NCI-H82 treated with DMSO at 0.1 percent for 48 hours (cell line): ENCODE measurements around the gene ANKRD65.

Experiments
- DNase-seq: peaks from one replicate; lab custom pipeline; 2025; ENCODE audit not compliant: unreplicated experiment; lab: John Stamatoyannopoulos, UW

Gene ANKRD65

GRCh38 chr1:1442069-1442770, 21.1 kb upstream of the ANKRD65 start:
- no peak for DNase-seq

DNA sequence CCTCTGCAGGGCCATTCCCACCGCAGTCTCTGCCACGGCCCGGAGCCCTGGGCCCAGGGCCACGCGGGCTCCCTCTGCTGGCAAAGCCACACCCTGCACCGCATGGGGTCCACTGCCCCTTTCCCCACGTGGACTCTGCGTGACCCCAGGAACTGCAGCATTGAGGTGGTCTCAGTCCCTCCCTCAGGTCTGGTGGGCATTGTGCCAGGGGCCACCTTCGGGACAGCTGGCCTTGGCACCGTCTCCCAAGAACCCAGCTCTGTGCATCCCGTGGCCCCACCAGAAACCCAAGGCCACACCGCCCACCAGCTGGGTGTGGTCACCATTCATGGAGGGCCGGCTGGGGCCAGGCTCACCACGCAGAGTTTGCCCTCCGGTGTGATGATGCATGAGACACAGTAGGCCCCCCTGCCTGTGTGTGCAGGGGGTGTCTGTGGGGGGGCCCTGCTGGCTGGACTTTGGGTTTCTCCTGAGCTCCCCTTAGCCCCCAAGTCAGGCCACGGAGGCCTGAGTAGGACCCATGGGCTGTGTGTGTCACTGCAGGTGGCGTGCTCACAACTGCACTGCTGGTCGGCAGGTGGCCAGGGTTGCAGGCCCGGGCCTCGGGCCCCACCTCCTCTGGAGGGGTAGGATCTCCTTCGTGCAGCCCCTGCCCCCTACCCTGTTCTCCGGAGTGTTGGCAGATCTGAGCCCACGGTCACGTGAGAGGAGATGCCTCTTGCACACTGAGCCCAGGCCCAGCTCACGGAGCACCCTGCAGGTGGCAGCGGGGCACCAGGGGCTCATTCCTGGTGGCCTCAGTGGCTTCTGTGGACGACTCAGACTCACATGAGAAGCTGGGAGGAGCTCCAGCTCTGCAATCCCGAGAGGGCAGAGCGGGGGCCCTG, 20.2 kb upstream of the ANKRD65 start:
- no peak for DNase-seq

GRCh38 chr1:1440262-1441001, 19.4 kb upstream of the ANKRD65 start:
- DNase-seq, result no peak

DNA sequence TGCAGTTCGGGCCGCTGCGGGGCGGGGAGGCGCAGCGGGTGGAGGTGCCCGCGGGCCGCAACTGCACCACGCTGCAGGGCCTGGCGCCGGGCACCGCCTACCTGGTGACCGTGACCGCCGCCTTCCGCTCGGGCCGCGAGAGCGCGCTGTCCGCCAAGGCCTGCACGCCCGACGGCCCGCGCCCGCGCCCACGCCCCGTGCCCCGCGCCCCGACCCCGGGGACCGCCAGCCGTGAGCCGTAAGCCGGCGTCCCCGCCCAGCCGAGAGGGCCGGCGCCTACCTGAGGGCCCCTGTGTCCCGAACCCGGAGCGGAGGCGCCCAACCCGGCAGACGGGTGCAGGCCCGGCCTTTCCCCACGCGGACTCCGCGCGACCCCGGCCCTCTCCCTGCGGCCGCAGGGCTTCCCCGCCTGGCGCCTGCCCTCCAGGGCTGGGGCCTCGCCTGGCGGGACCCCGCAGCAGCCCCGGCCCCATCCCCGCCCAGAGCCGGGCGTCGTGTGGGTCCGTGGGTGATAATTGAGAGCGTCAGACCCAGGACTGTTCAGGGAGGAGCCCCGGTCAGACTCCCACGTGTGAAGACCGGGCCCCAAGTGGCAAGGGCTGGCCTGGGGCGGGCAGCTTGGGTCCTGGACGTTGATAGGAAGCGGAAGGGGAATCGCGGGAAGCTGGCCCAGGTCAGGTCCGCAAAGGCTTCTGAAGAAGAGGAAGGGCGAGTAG, 18.6 kb upstream of the ANKRD65 start:
- no peak for DNase-seq

DNA sequence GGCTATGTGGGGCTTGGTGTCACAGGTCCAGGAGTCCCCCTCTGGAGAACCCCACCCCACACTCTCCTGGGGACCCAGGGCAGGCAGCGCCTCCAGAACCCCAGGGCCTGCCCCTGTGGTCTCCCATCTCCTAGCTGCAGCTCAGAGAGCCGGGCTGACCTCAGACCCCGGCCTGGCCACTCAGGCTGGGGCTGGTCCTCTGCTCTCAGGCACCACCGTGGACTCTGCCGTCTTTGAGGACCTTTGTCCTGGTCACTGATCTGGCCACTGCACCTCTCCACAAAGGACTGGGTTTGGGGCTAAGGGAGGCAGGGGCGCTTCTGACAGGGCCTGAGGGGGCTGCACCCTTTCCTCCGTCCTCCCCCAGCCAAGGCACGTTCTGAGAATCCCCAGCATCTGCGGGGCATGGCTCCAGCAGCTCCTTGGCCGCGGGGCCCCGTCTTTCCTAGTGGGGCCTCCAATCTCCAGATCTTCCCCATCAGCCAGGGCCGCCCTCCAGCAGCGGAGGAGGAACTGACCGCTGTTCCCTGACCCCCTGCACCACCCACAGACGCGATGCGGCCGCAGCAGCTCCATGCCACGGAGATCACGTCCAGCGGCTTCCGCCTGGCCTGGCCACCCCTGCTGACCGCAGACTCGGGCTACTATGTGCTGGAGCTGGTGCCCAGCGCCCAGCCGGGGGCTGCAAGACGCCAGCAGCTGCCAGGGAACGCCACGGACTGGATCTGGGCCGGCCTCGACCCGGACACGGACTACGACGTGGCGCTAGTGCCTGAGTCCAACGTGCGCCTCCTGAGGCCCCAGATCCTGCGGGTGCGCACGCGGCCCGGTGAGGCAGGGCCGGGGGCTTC, 17.7 kb upstream of the ANKRD65 start:
- no peak for DNase-seq

DNA sequence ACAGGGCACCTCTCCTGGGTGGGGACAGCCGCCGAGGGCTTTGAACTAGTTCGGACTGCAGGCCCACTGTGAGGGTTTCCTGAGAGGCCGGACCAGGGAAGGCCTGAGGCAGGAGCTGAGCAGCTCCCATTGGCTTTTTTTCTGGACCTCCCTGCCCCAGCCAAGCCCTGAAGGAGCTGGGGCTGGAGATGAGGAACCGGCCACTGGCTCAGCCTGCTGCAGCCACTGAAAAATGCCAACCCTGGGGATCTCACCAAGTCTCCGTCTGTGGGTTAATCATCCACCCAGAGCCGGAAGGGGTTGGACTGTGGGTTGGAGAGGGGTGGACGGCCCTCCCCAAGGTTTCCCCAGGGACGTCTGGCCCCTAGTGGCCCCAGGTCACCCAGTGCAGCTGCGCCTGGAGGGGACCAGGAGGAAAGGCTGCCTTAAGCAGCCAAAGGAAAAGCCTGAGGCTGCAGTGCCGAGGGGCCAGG, 16.9 kb upstream of the ANKRD65 start:
- DNase-seq, result no peak

GRCh38 chr1:1437033-1437903, 16.2 kb upstream of the ANKRD65 start:
- DNase-seq, result no peak

GRCh38 chr1:1436630-1437032, 15.6 kb upstream of the ANKRD65 start:
- DNase-seq, result no peak

GRCh38 chr1:1435911-1436629, 15.0 kb upstream of the ANKRD65 start:
- DNase-seq, result no peak

GRCh38 chr1:1435106-1435903, 14.2 kb upstream of the ANKRD65 start, which contains the start of gene VWA1:
TSS of gene VWA1 (plus strand) at chr1:1435690. CDS start at chr1:1435749, 59 bp downstream.
- DNase-seq, result peak; percentile 46

- no peak for DNase-seq
These were observed 13.7 kb upstream of the ANKRD65 start for GRCh38 chr1:1434824-1435105.

DNA sequence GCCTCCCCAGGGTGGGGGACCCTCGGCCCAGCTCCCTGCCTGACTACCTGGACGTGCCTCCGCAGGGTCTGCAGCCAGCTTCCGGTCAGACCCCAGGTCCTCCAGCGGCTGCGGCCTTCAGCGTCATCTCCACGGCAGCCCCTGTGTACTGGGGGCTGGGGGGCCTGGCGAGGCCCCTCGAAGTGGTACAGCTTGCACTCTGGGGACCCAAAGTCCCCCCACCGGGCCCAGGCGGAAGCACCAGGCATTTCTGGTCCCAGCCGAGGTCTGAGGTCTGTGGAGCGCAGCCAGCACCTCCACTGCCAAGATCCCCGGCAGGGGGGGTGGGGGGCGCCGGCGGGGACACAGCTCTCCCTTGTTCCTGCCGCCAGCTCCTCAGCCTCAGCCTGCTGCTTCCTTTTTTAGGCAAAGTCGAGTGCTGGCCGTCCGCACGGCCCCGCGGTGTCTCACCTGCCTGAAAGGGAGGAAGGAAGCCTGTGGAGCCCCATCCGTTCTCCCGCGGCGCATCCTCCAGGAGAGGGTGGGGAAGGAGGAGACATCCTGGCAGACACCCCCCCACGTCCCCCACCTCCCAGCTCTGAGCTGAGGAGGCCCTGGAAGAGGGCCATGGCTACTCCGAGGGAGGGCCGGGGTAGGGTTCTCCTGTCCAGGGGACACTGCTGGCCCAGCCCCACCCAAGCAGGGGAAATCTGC, 13.2 kb upstream of the ANKRD65 start:
- DNase-seq, result no peak

DNA sequence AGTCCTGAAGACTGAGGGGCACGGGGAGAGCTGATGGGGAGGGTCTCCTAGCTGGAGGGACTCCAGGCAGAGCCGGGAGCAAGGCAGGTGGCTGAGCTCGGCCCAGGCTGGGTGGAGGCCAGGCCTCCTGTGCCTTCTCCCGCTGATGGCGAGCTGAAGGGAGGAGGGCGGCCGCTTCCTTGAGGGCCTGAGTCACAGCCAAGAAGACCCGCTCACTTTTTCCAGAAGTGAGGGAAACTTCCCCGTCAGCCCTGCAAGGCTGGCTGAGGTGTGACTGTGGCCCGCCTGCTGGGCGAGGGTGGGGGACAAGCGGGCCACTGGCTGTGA, 12.7 kb upstream of the ANKRD65 start:
- no peak for DNase-seq

- DNase-seq, result peak; percentile 34
These were observed 12.1 kb upstream of the ANKRD65 start for GRCh38 chr1:1432951-1433803.

GRCh38 chr1:1432274-1432950, 11.3 kb upstream of the ANKRD65 start:
- no peak for DNase-seq

GRCh38 chr1:1431845-1432273, 10.8 kb upstream of the ANKRD65 start:
- no peak for DNase-seq
